Tibial nerve (tissue), 4 donors: ENCODE data around the gene FAM228A. TPM values are rescaled to one million over a fixed set of nuclear protein-coding genes. Genes with fewer than 3 reads are reported as not detected.

ENCODE experiments used
- DNase-seq, 2 donors: peaks; one replicate each; pipeline ENCODE4 v3.0.0-alpha.2; 2019; ENCODE audit warnings: low spot score in 2 of 2
- H3K27ac ChIP-seq, 4 donors: fragments of 200-600 bp; sonication (generic) in 3 of 4; one replicate each; pipeline ENCODE4 v1.5.1; 2017 to 2019; ENCODE audit warnings: mild to moderate bottlenecking in 1 of 4
- H3K27me3 ChIP-seq, 2 donors: fragments of 200-600 bp; sonication (generic) in 1 of 2; one replicate each; pipeline versions ENCODE4 v1.5.1 to v1.6.0; 2017 to 2019
- H3K36me3 ChIP-seq, 3 donors: fragments of 200-600 bp; sonication (generic); one replicate each; pipeline ENCODE4 v1.5.1; 2018 to 2019
- H3K4me1 ChIP-seq, 4 donors: fragments of 200-600 bp; sonication (generic) in 3 of 4; one replicate each; pipeline ENCODE4 v1.5.1; 2017 to 2019
- H3K4me3 ChIP-seq, 4 donors: fragments of 200-600 bp; sonication (generic) in 3 of 4; one replicate each; pipeline ENCODE4 v1.5.1; 2017 to 2019; ENCODE audit warnings: mild to moderate bottlenecking in 1 of 4, moderate library complexity in 1 of 4
- H3K9me3 ChIP-seq, 4 donors: fragments of 200-600 bp; sonication (generic) in 3 of 4; one replicate each; pipeline ENCODE4 v1.5.1; 2017 to 2019
- CTCF ChIP-seq, 5 experiments: fragments of 200-600 bp in 3 of 5; fragments of 450-650 bp in 2 of 5; sonication (generic) in 3 of 5; IDR thresholded peaks; one replicate each; pipeline ENCODE4 v1.5.1; 2016 to 2019; ENCODE audit warnings: antibody characterized with exemption in 5 of 5, mild to moderate bottlenecking in 3 of 5, moderate library complexity in 2 of 5
- EP300 ChIP-seq, 2 donors: sonication (generic); formaldehyde crosslinking; IDR thresholded peaks; one replicate each; pipeline ENCODE4 v1.6.1; 2017; ENCODE audit warnings: antibody characterized with exemption in 2 of 2, mild to moderate bottlenecking in 1 of 2
- POLR2A ChIP-seq, 2 donors: fragments of 450-650 bp; IDR thresholded peaks; one replicate each; pipeline ENCODE4 v1.6.1; 2017; ENCODE audit warnings: antibody characterized with exemption in 2 of 2, mild to moderate bottlenecking in 2 of 2, moderate library complexity in 2 of 2
- WGBS, 2 donors: methylation state at CpG; one replicate each; pipeline ENCODE4 v1.1.5; 2018; 5-methylcytosine and 5-hydroxymethylcytosine counted together
- total RNA-seq, 4 donors: library from RNA; depleted of rRNA; stranded (reverse); fragments of >200 nt; gene quantifications; one replicate each; pipeline ENCODE4 v1.1.0, GENCODE V29; 2016

The FAM228A gene
- total RNA-seq, 4 donors from 2014 or later = 0.90 to 5.0 (median 3.3) TPM

- Histone ChIP-seq H3K27ac (no peak overlapping the region), H3K27me3 (no peaks in the 10 kb centered on the region), H3K4me1 (peaks cover 0 to 28% (median 0%) of the 10 kb centered on the region in 4 donors), H3K4me3 (no peak overlapping the region), H3K9me3 (no peaks in the 10 kb centered on the region), H3K36me3 (peaks cover 0 to 13% (median 0%) of the 10 kb centered on the region in 3 donors)
- no peak for DNase-seq
- WGBS, 2 donors = 98 to 99% methylated on average over 1 of the region's 1 CpG
- TF ChIP-seq EP300 (IDR thresholded peaks at IDR 0.05) = no peak
- no peak for TF ChIP-seq POLR2A (IDR thresholded peaks at IDR 0.05)
- no peak for TF ChIP-seq CTCF (IDR thresholded peaks at IDR 0.05)
Measured at GRCh38 chr2:24239553-24239952, 64.7 kb downstream of the FAM228A start.

Other genes with a start within 250 kb of the FAM228A start
- gene ATAD2B, start 247.9 kb upstream of the FAM228A start, total RNA-seq = 10 to 100 TPM; 39.0 to 56.9 (median 45.2) TPM
- gene UBXN2A, start 234.6 kb upstream of the FAM228A start, total RNA-seq = 10 to 100 TPM; 15.3 to 23.7 (median 17.2) TPM
- gene MFSD2B, start 165.0 kb upstream of the FAM228A start, total RNA-seq = 1 to 10 TPM in 1 of 4 donors, under 1 TPM in 1, not detected in 2; 0.98 to 1.0 TPM
- gene WDCP, start 127.7 kb upstream of the FAM228A start, total RNA-seq = 1 to 10 TPM; 6.1 to 8.1 (median 6.4) TPM
- gene FKBP1B, start 125.3 kb upstream of the FAM228A start, total RNA-seq = 10 to 100 TPM in 1 of 4 donors, 1 to 10 TPM in 3; 5.4 to 15.3 (median 9.0) TPM
- 10 to 100 TPM; 73.7 to 93.1 (median 81.5) TPM for gene SF3B6, start 98.7 kb upstream of the FAM228A start, total RNA-seq
- 100 to 1,000 TPM in 3 of 4 donors, 10 to 100 TPM in 1; 21.0 to 134 (median 114) TPM for gene TP53I3, start 90.2 kb upstream of the FAM228A start, total RNA-seq
- gene PFN4, start 51.7 kb upstream of the FAM228A start, total RNA-seq = 1 to 10 TPM in 2 of 4 donors, under 1 TPM in 1, not detected in 1; 0.39 to 5.7 (median 1.7) TPM
- gene FAM228B, start 51.6 kb upstream of the FAM228A start, total RNA-seq = 10 to 100 TPM; 37.7 to 68.6 (median 46.6) TPM
- 10 to 100 TPM; 47.3 to 54.2 (median 48.7) TPM for gene ITSN2, start 185.5 kb downstream of the FAM228A start, total RNA-seq